HEK293 (cell line): ENCODE data around the gene ODAD4.

Experiments used
- CTCF ChIA-PET: fragments of 350-600 bp; formaldehyde crosslinking; extraction: SDS; loops from one replicate; lab custom pipeline; 2021; ENCODE audit warnings: antibody characterized with exemption; lab: Yijun Ruan, JAX
- POLR2A ChIA-PET: fragments of 300-600 bp; formaldehyde crosslinking; extraction: SDS; loops from one replicate; lab custom pipeline; 2020; ENCODE audit warnings: antibody characterized with exemption, inconsistent platforms; lab: Yijun Ruan, JAX
- H3K27ac ChIP-seq: fragments of 200-500 bp; sonication (Bioruptor generic); 2 replicates; pipeline ENCODE4 v1.5.1; 2014; ENCODE audit warnings: low read depth, low read length, control low read depth, inconsistent platforms; ENCODE audit errors: extremely low read depth
- H3K36me3 ChIP-seq, 2 experiments: fragments of 200-500 bp in 1 of 2; sonication (Bioruptor generic) in 1 of 2; 1 replicate in 1 of 2; 2 replicates in 1 of 2; pipeline ENCODE4 v1.5.1; 2014 to 2017; ENCODE audit warnings: inconsistent platforms in 2 of 2, low read length in 2 of 2; ENCODE audit not compliant: control insufficient read depth in 2 of 2, insufficient read depth in 1 of 2
- H3K4me1 ChIP-seq: fragments of 200-500 bp; sonication (Bioruptor generic); 2 replicates; pipeline ENCODE4 v1.5.1; 2014; ENCODE audit warnings: mild to moderate bottlenecking, low read length, inconsistent platforms; ENCODE audit not compliant: control insufficient read depth, insufficient read depth
- H3K4me3 ChIP-seq: 2 replicates; pipeline ENCODE4 v1.5.1; 2011; ENCODE audit warnings: low read depth, mild to moderate bottlenecking, control low read depth, low read length, moderate library complexity
- H3K9me3 ChIP-seq: fragments of 200-500 bp; sonication (Bioruptor generic); 2 replicates; pipeline ENCODE4 v1.5.1; 2014; ENCODE audit warnings: low read depth, low read length, inconsistent platforms; ENCODE audit not compliant: control insufficient read depth, insufficient read depth
- ATF2 ChIP-seq: fragments of 450-650 bp; formaldehyde crosslinking; IDR thresholded peaks from 2 replicates; pipeline ENCODE4 v1.5.1; 2016; ENCODE audit warnings: missing biosample characterization, missing genetic modification characterization, low read depth
- BCL11A ChIP-seq: fragments of 450-650 bp; formaldehyde crosslinking; IDR thresholded peaks from 2 replicates; pipeline ENCODE4 v1.5.1; 2016; ENCODE audit warnings: low read depth, missing biosample characterization, missing genetic modification characterization
- BCL6B ChIP-seq: fragments of 450-650 bp; formaldehyde crosslinking; IDR thresholded peaks from 2 replicates; pipeline ENCODE4 v1.5.1; 2017; ENCODE audit warnings: missing biosample characterization, missing genetic modification characterization
- GFI1B ChIP-seq: fragments of 450-650 bp; formaldehyde crosslinking; IDR thresholded peaks from 2 replicates; pipeline ENCODE4 v1.5.1; 2016; ENCODE audit warnings: missing biosample characterization, missing genetic modification characterization
- HOXA7 ChIP-seq: sonication (generic); formaldehyde crosslinking; IDR thresholded peaks from 2 replicates; pipeline ENCODE4 v1.8.1; 2022; ENCODE audit warnings: missing genetic modification reagents, borderline replicate concordance
- HOXD13 ChIP-seq: sonication (generic); formaldehyde crosslinking; IDR thresholded peaks from 2 replicates; pipeline ENCODE4 v1.8.0; 2022; ENCODE audit warnings: missing genetic modification reagents, borderline replicate concordance
- KLF10 ChIP-seq: fragments of 450-650 bp; IDR thresholded peaks from 2 replicates; pipeline ENCODE4 v1.5.1; 2018; ENCODE audit warnings: missing biosample characterization, mild to moderate bottlenecking, missing genetic modification characterization
- KLF9 ChIP-seq: fragments of 450-650 bp; formaldehyde crosslinking; IDR thresholded peaks from 2 replicates; pipeline ENCODE4 v1.5.1; 2016; ENCODE audit warnings: missing biosample characterization, missing genetic modification characterization, low read depth
- TCF7L2 ChIP-seq: IDR thresholded peaks from 2 replicates; pipeline ENCODE4 v1.6.1; 2011; ENCODE audit warnings: low read depth, mild to moderate bottlenecking, inconsistent platforms, low read length, moderate library complexity, borderline replicate concordance
- ZBTB6 ChIP-seq: fragments of 450-650 bp; formaldehyde crosslinking; IDR thresholded peaks from 2 replicates; pipeline ENCODE4 v1.5.1; 2017; ENCODE audit warnings: missing biosample characterization, missing genetic modification characterization
- ZFP37 ChIP-seq: fragments of 450-650 bp; formaldehyde crosslinking; IDR thresholded peaks from 2 replicates; pipeline ENCODE4 v1.5.1; 2016; ENCODE audit warnings: missing biosample characterization, missing genetic modification characterization
- ZFP41 ChIP-seq: fragments of 450-650 bp; formaldehyde crosslinking; IDR thresholded peaks from 2 replicates; pipeline ENCODE4 v1.5.1; 2016; ENCODE audit warnings: missing biosample characterization, missing genetic modification characterization, borderline replicate concordance
- ZIC2 ChIP-seq: fragments of 450-650 bp; formaldehyde crosslinking; IDR thresholded peaks from 2 replicates; pipeline ENCODE4 v1.5.1; 2016; ENCODE audit warnings: missing biosample characterization, missing genetic modification characterization
- ZNF121 ChIP-seq: fragments of 450-650 bp; formaldehyde crosslinking; IDR thresholded peaks from 2 replicates; pipeline ENCODE4 v1.5.1; 2016; ENCODE audit warnings: missing biosample characterization, missing genetic modification characterization
- ZNF133 ChIP-seq: fragments of 450-650 bp; formaldehyde crosslinking; IDR thresholded peaks from 2 replicates; pipeline ENCODE4 v1.5.1; 2016; ENCODE audit warnings: missing biosample characterization, missing genetic modification characterization
- ZNF155 ChIP-seq: fragments of 450-650 bp; formaldehyde crosslinking; IDR thresholded peaks from 2 replicates; pipeline ENCODE4 v1.5.1; 2016; ENCODE audit warnings: missing biosample characterization, missing genetic modification characterization
- ZNF174 ChIP-seq: fragments of 450-650 bp; formaldehyde crosslinking; IDR thresholded peaks from 2 replicates; pipeline ENCODE4 v1.5.0; 2017; ENCODE audit warnings: missing biosample characterization, mild to moderate bottlenecking, missing genetic modification characterization
- ZNF221 ChIP-seq: fragments of 450-650 bp; formaldehyde crosslinking; IDR thresholded peaks from 2 replicates; pipeline ENCODE4 v1.5.1; 2017; ENCODE audit warnings: missing biosample characterization, missing genetic modification characterization, borderline replicate concordance
- ZNF223 ChIP-seq: fragments of 450-650 bp; formaldehyde crosslinking; IDR thresholded peaks from 2 replicates; pipeline ENCODE4 v1.5.1; 2016; ENCODE audit warnings: missing biosample characterization, missing genetic modification characterization
- ZNF274 ChIP-seq, 2 experiments: fragments of 200-500 bp in 1 of 2; fragments of 450-650 bp in 1 of 2; sonication (Bioruptor generic) in 1 of 2; formaldehyde crosslinking in 1 of 2; IDR thresholded peaks; 2 replicates each; pipeline versions ENCODE4 v1.5.1 to v1.6.1; 2014 to 2016; ENCODE audit warnings: borderline replicate concordance in 1 of 2, inconsistent platforms in 1 of 2, low read length in 1 of 2, missing biosample characterization in 1 of 2, missing genetic modification characterization in 1 of 2
- ZNF350 ChIP-seq: fragments of 450-650 bp; formaldehyde crosslinking; IDR thresholded peaks from 2 replicates; pipeline ENCODE4 v1.5.0; 2017; ENCODE audit warnings: missing biosample characterization, mild to moderate bottlenecking, missing genetic modification characterization
- ZNF37A ChIP-seq: fragments of 450-650 bp; IDR thresholded peaks from 2 replicates; pipeline ENCODE4 v1.5.1; 2018; ENCODE audit warnings: missing biosample characterization, missing genetic modification characterization
- ZNF394 ChIP-seq: fragments of 450-650 bp; formaldehyde crosslinking; IDR thresholded peaks from 2 replicates; pipeline ENCODE4 v1.5.1; 2016; ENCODE audit warnings: missing biosample characterization, missing genetic modification characterization, mild to moderate bottlenecking, moderate library complexity, borderline replicate concordance
- ZNF416 ChIP-seq: fragments of 450-650 bp; formaldehyde crosslinking; IDR thresholded peaks from 2 replicates; pipeline ENCODE4 v1.5.1; 2016; ENCODE audit warnings: missing biosample characterization, missing genetic modification characterization
- ZNF426 ChIP-seq: fragments of 450-650 bp; formaldehyde crosslinking; IDR thresholded peaks from 2 replicates; pipeline ENCODE4 v1.5.1; 2017; ENCODE audit warnings: missing biosample characterization, missing genetic modification characterization, mild to moderate bottlenecking, inconsistent platforms, moderate library complexity
- ZNF544 ChIP-seq: fragments of 450-650 bp; formaldehyde crosslinking; IDR thresholded peaks from 2 replicates; pipeline ENCODE4 v1.5.0; 2017; ENCODE audit warnings: missing biosample characterization, missing genetic modification characterization
- ZNF704 ChIP-seq: fragments of 450-650 bp; formaldehyde crosslinking; IDR thresholded peaks from 2 replicates; pipeline ENCODE4 v1.5.1; 2016; ENCODE audit warnings: missing biosample characterization, missing genetic modification characterization
- ZSCAN30 ChIP-seq: fragments of 450-650 bp; IDR thresholded peaks from 2 replicates; pipeline ENCODE4 v1.5.1; 2018; ENCODE audit warnings: missing biosample characterization, mild to moderate bottlenecking, missing genetic modification characterization, moderate library complexity
- TF ChIP-seq, protein P1 (sequence below): fragments of 450-650 bp; formaldehyde crosslinking; IDR thresholded peaks from 2 replicates; pipeline ENCODE4 v1.5.1; 2016; ENCODE audit warnings: missing biosample characterization, missing genetic modification characterization

Gene ODAD4

GRCh38 chr17:41907633-41908539 lies 22.5 kb upstream of the ODAD4 start:
- CTCF ChIA-PET: interaction anchor here (0.6 kb wide), 2 partner anchors 52 to 55 kb away, joined by 3 to 4 read pairs; no protein-coding TSS in a partner anchor
- H3K4me1 ChIP-seq: no peaks in the 10 kb centered on the region
- no peaks in the 10 kb centered on the region for H3K9me3 ChIP-seq
- TF ChIP-seq ZNF426: no peak
- TF ChIP-seq HOXA7: no peak
- TF ChIP-seq BCL6B (tag by site-specific recombination): no peak
- no peak for TF ChIP-seq ZSCAN30
- no peak for TF ChIP-seq ZNF221 (tag by site-specific recombination)
- no peak for TF ChIP-seq ZFP41 (tag by site-specific recombination)
- no peak for TF ChIP-seq ZNF394 (tag by site-specific recombination)
- no peak for TF ChIP-seq ZNF704 (tag by site-specific recombination)
- no peak for TF ChIP-seq ZNF121 (tag by site-specific recombination)
- TF ChIP-seq KLF9: no peak
- no peak for TF ChIP-seq BCL11A
- TF ChIP-seq ZNF223 (tag by site-specific recombination): no peak
- no peak for TF ChIP-seq KLF10 (tag by site-specific recombination)
- TF ChIP-seq HOXD13: no peak
- TF ChIP-seq ZNF133: no peak
- no peak for TF ChIP-seq ZNF544 (tag by site-specific recombination)
- no peak for TF ChIP-seq ATF2 (tag by site-specific recombination)
- no peak for TF ChIP-seq ZBTB6 (tag by site-specific recombination)
- H3K36me3 ChIP-seq: peaks cover 56 to 97% of the 10 kb centered on the region in 2 experiments
- no peak overlapping the region for H3K4me3 ChIP-seq
- H3K27ac ChIP-seq: no peak overlapping the region
- POLR2A ChIA-PET: interaction anchor here (0.6 to 4.6 kb wide), 4 partner anchors 10 to 211 kb away, joined by 3 to 26 read pairs (median 6); partner anchors contain the start of gene ACLY

DNA sequence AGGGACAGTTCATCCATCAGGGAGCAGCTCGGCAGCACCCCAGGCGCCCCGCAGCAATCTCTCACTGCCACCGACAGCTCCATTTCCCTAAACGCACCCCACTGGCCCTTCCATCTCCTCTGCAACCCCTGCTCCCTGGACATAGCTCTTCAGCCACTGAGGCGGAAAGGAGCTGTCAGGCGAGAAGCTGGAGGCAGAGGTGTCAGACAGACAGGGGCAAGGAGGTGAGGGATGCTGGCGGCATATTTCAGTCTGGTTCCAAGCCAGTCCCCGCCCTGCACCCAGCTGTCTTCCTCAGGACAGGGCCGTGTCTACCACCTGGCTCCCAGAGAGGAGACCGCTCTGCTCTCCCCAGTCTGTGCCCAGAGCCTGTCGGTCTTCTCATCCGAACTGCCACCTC lies 21.3 kb upstream of the ODAD4 start:
- Histone ChIP-seq H3K4me1 (no peaks in the 10 kb centered on the region), H3K36me3 (peaks cover 51 to 100% of the 10 kb centered on the region in 2 experiments), H3K4me3 (no peak overlapping the region), H3K9me3 (no peaks in the 10 kb centered on the region), H3K27ac (no peak overlapping the region)
- CTCF ChIA-PET: interaction anchor here (0.5 kb wide), 1 partner anchor 972 kb away, joined by 4 read pairs; no protein-coding TSS in a partner anchor
- POLR2A ChIA-PET: interaction anchor here (0.6 to 4.6 kb wide), 5 partner anchors 9 to 107 kb away, joined by 3 to 26 read pairs (median 3); partner anchors contain the start of genes ACLY and ODAD4
- TF ChIP-seq ZIC2 (no peak), ZNF416 (tag by site-specific recombination) (no peak), ZNF174 (no peak), GFI1B (tag by site-specific recombination) (no peak), ZFP37 (no peak), ZNF350 (no peak), ZNF155 (tag by site-specific recombination) (no peak), TCF7L2 (no peak), ZNF37A (tag by site-specific recombination) (no peak), ZNF274 (IDR thresholded peaks at IDR 0.05; ENCODE audit: low read length) (no peak), ZNF274 (tag by site-specific recombination; IDR thresholded peaks at IDR 0.05; ENCODE audit: borderline replicate concordance) (no peak), ZNF544 (tag by site-specific recombination) (no peak), HOXD13 (no peak)
- TF ChIP-seq, protein P1, sequence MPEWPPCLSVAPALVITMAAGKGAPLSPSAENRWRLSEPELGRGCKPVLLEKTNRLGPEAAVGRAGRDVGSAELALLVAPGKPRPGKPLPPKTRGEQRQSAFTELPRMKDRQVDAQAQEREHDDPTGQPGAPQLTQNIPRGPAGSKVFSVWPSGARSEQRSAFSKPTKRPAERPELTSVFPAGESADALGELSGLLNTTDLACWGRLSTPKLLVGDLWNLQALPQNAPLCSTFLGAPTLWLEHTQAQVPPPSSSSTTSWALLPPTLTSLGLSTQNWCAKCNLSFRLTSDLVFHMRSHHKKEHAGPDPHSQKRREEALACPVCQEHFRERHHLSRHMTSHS (tag by site-specific recombination): no peak
